ENCODE results near the gene RNASE13. TPM values are rescaled to one million over a fixed set of nuclear protein-coding genes. Genes with fewer than 3 reads are reported as not detected.
"Not testable (repeated sequence)": the region's sequence is repeated elsewhere in the genome, so short reads cannot be mapped to it uniquely, and the experiment has no call there.

Gene RNASE13
- total RNA-seq, 1 experiment from 2014 or later = not detected

GRCh38 chr14:21014761-21015190 lies 19.8 kb downstream of the RNASE13 start (continued):
- TF ChIP-seq GRHL2 (CRISPR knock-in tag; IDR thresholded peaks at IDR 0.05; ENCODE audit: insufficient replicate concordance, severe bottlenecking) (no peak), ZNF263 (CRISPR knock-in tag; IDR thresholded peaks at IDR 0.05; ENCODE audit: low read depth) (no peak), FOXP4 (CRISPR knock-in tag; IDR thresholded peaks at IDR 0.05) (no peak)

GRCh38 chr14:21011136-21011535 lies 23.5 kb downstream of the RNASE13 start:
- Mint-ChIP-seq H3K4me1 (peaks cover 17% of the 10 kb centered on the region), H3K4me3 (no peak overlapping the region), H3K27ac (no peak overlapping the region), H3K27me3 (ENCODE audit: low read depth) (peaks cover 3% of the 10 kb centered on the region), H3K9me3 (no peaks in the 10 kb centered on the region), H3K36me3 (no peaks in the 10 kb centered on the region)
- TF ChIP-seq NR2C2 (CRISPR knock-in tag; IDR thresholded peaks at IDR 0.05) (no peak), GTF2I (CRISPR knock-in tag; conservative IDR thresholded peaks at IDR 0.05) (no peak), FOXJ3 (CRISPR knock-in tag; IDR thresholded peaks at IDR 0.05; ENCODE audit: borderline replicate concordance) (no peak), ETV6 (CRISPR knock-in tag; IDR thresholded peaks at IDR 0.05) (no peak), ATF2 (CRISPR knock-in tag; IDR thresholded peaks at IDR 0.05; ENCODE audit: borderline replicate concordance, low read depth) (no peak), ZNF138 (CRISPR knock-in tag; conservative IDR thresholded peaks at IDR 0.05) (no peak), ZBTB21 (CRISPR knock-in tag; IDR thresholded peaks at IDR 0.05; ENCODE audit: borderline replicate concordance) (no peak), E2F4 (CRISPR knock-in tag; IDR thresholded peaks at IDR 0.05; ENCODE audit: borderline replicate concordance, low read depth) (no peak), NFYB (CRISPR knock-in tag; conservative IDR thresholded peaks at IDR 0.05; ENCODE audit: low read depth) (no peak), AR (CRISPR knock-in tag; IDR thresholded peaks at IDR 0.05) (no peak), JUN (CRISPR knock-in tag; IDR thresholded peaks at IDR 0.05) (no peak), ESRRA (CRISPR knock-in tag; IDR thresholded peaks at IDR 0.05; ENCODE audit: borderline replicate concordance) (no peak), RELA (CRISPR knock-in tag; IDR thresholded peaks at IDR 0.05; ENCODE audit: borderline replicate concordance) (no peak), EMX1 (CRISPR knock-in tag; IDR thresholded peaks at IDR 0.05) (no peak), ZBTB43 (CRISPR knock-in tag; IDR thresholded peaks at IDR 0.05) (no peak), E2F1 (CRISPR knock-in tag; IDR thresholded peaks at IDR 0.05) (no peak)
- POLR2A ChIA-PET = no interaction called here
- CTCF ChIA-PET = interaction anchor here (2.1 to 9.1 kb wide), 6 partner anchors 12 to 81 kb away, joined by 8 to 670 read pairs (median 44); partner anchors contain the start of genes ARHGEF40, RNASE7 and SLC39A2
- no peak for DNase-seq (ENCODE audit: low spot score)
- ATAC-seq = no peak

GRCh38 chr14:21009721-21010120 lies 24.9 kb downstream of the RNASE13 start:
- H3K9me3 Mint-ChIP-seq; DNase-seq (ENCODE audit: low spot score); POLR2A ChIA-PET; H3K36me3 Mint-ChIP-seq; H3K4me1 Mint-ChIP-seq; H3K27ac Mint-ChIP-seq; H3K27me3 Mint-ChIP-seq (ENCODE audit: low read depth); ATAC-seq; H3K4me3 Mint-ChIP-seq: not testable (repeated sequence)
- CTCF ChIA-PET = interaction anchor here (0.8 to 9.1 kb wide), 2 partner anchors 32 to 39 kb away, joined by 4 to 670 read pairs; partner anchors contain the start of gene RNASE7
